ENCODE data around the gene HSD17B2.

HSD17B2 gene

DNA sequence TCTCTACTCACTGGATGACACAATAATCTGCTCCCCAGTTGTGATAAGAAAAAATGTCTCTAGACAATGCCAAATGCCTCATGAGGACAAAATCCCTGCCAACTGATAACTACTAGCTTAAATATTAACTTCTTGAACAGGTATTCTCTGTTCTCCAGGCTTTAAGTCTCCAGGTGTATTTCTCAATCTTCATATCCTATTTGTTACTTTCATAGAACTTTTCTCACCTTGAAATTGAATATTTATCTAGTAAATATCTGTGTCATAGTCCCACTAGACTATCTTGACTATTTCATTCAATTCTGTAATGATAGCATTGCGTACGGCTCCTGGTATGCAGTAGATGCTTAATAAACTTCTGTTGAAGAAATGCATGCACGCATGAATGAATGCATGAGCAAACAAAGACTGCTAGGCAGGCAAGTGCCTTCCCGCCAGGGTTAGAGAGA lies 15.9 kb downstream of the HSD17B2 start:
- no peak for DNase-seq

DNA sequence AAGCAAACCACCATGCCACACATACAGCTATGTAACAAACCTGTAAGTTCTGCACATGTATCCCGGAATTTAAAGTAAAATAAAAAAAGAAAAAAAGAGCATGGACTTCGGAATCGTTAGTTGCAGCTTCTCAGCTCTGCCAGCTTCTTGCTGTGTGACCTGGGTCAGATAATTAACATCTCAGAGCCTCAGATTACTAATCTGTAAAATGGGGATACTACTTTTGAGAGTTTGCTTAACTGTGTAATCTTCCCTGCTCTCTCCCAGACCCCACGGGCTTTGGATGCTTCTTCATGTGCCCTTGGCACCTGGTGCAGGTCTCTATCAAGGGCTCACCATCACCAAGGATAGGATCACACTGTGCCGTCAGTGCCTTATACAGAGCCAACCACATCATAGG lies 16.6 kb downstream of the HSD17B2 start:
- no peak for DNase-seq

DNA sequence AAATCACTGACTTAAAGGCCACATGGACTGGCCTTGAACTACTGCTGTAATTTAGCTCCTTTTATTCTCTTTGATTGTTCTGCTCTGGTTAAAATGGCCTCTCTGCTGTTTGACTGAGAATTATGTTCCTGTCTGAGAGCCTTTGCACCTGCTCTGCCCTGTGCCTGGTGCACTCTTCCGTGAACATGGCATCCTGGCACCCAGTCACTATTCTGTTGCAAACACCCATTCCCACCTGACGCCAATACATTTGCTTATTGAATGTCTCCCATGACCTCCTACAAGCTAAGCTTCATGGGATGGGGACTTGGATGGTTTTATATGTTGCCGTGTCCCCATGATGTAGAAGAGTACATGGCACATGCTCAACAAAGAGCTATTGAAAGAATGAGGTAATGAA lies 20.1 kb downstream of the HSD17B2 start:
- no peak for DNase-seq

DNA sequence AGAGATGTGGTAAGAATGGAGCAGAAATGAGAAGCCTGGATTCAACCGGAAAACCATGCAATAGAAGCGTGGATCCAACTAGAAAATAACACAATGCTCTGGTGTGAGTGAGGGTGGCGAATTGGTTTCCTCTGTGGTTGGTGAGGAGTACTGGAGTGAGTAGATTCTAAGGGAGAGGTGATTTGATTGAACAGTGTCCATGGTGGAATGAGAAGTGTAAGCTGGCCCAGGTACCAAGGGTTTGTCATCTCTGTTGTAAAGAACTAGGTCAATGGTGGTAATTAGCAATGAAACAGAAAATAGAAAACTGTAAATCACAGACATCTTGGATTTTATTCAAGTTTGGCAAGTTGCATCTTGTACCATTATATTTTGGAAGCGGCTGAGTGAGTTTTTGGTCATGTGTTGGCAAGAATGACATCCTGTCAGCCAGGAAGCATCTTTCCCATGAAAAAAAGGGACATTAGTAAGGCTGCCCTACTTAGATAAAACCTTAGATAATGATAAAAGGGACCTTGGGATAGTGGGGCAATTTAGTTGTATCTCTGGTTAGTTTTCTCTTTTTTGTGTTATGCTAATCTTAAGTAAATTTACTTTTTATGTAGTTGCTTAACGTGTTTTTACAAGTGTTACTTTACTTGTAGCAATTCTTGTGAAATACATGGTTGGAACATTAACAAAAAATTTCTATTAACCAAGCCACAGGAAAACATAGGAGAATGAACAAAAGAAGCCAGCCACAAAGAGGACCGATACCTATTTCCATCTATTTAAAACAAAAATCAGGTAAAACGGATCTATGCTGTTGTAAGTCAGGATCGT lies 20.9 kb downstream of the HSD17B2 start:
- DNase-seq: no peak

DNA sequence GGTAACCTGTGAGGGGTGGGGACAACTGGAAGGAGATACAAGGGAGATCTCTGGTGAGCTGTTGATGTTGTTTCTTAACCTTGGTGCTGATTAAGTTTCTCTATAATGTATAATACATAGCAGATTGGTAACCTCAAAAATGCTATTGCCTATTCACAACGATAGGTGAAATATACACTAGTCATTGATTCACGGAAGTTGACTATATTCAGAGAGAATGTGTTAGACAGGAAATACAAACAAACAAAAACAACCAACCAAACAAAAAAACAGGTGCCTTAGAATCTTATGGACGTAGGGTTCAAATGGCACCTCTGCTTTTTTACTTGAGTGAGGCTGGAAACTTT lies 21.5 kb downstream of the HSD17B2 start:
- no peak for DNase-seq

DNA sequence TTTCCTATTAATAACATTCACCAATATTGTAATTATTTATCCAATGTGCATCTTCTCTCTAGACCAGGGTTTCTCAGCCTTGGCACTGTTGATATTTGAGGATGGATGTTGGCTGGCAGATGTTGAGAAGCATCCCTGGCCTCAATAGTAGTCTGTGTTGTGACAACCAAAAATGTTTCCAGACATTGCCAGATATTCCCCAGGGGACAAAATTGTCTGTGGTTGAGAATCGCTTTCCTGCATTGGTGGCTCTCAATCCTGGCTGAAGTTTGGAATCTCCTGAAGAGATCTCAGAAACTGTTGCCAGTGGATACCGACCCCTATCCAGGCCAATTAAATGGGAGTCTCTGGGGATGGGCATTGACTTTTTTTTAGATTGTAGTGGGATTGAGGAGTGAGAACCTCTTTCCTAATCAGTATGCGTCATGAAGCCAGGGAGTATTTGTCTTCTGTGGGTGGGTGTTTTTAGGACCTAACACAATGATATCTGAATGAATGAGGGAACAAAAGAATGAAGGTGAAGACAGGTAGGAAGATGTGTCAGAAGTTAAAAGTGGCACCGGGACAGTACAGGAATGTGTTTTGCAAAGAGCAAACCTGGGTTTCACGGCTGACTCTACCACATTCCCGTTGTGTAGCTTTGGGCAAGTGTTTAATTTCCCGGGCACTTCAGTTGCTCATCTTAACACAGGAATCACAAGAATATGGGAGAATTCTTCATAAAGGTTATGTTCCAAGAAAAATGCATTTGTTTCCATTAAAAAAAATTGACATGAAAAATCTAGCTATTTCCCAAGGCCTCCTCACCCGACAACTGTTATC lies 24.3 kb downstream of the HSD17B2 start:
- no peak for DNase-seq

DNA sequence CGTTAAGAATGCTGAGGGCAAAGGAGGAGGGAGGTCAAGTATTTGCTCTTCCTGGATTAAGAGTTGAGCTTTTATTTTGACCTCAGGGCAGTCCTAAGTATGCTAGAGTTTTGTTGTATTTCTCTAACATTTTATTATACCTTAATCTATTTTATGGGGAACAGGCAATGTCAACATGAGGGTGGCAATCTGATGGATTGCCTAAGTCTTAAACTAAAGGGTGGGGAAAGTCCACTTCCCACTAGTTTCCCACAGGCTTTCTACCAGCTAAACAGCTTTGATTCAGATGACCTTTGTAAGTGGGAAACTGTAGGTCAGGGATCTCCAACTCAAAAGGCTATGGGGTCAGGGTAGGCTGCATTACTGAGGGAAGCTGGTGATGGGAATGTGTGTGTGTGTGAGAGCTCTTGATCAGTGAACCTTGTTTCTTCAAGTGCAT lies 24.9 kb downstream of the HSD17B2 start:
- DNase-seq: no peak

DNA sequence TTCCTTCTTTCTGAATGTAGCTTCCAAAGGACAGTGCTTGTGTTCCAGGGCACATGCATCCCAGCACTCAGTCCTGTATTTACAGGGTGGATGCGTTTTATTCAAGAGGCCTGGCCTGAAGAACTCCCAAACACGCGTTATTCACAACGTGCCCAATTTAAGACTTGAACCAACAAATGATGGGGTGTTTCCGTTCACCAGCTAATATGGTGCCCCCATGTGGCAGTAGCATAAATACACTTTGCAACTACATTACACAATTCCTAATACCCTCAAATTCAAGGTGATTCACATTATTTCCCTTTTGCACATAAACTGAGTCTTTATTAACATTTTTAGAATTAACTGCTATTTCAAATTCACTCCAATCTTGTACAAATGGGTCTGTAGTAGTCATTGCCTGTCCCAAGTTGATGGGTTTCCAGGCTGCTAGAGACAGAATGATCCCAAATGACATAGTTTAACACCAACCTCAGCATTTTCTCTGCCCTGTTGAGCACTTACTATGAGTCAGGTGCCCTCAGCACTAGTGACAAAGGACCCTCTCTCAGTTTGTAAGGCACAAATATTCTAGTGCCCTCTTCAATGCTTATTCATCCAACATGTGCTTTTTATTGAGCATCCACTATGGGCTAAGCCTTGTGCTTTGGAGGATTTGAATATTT lies 26.9 kb downstream of the HSD17B2 start:
- peak; percentile 31 for DNase-seq

DNA sequence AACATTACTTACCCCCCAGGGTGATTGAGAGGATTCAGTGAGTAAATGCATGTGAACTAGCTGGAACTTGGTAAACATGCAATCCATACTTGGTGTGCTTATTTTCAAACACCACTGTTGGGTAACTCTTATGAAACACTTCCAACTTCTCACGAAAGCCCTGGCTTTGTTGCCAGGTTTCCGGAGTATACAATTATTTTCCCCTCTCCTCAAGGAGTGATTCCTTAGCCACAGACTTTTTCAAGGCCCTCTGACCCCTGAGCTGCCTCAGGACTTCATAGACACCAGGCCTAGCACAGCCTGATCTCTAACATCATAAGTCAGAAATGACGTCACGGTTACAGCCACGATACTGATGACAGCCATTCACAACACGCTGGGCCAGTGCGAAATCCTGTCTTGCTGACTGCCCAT lies 27.6 kb downstream of the HSD17B2 start:
- no peak for DNase-seq

DNA sequence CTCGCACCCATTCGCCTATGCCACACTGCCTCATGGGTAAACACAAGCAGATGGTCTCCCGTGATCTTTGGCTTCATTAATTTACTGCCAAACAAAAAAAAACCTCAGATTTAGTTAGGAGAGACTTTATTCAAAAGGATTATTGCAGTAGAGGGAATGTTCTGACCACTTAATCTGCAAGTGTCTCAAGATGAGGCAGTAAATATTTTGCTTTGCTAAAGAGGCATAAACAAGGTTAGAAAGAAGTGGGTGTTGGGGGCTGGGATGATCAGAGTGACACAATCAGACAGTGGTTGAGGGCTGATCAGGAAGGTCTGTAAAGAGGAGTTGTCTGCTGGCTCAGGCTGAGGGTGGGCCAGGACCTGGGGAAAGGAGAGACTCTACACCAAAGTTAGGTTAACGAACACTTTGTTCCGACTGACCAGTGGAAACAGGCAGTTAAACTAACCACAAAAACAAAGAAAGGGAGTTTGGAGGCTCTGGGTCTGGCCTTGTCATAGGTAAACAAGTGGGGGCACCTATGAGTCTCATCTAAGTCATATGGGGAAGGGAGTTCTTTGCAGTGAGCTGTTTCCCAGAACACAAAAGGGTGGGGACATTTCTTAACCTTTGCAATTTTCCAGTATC lies 28.5 kb downstream of the HSD17B2 start:
- no peak for DNase-seq

DNA sequence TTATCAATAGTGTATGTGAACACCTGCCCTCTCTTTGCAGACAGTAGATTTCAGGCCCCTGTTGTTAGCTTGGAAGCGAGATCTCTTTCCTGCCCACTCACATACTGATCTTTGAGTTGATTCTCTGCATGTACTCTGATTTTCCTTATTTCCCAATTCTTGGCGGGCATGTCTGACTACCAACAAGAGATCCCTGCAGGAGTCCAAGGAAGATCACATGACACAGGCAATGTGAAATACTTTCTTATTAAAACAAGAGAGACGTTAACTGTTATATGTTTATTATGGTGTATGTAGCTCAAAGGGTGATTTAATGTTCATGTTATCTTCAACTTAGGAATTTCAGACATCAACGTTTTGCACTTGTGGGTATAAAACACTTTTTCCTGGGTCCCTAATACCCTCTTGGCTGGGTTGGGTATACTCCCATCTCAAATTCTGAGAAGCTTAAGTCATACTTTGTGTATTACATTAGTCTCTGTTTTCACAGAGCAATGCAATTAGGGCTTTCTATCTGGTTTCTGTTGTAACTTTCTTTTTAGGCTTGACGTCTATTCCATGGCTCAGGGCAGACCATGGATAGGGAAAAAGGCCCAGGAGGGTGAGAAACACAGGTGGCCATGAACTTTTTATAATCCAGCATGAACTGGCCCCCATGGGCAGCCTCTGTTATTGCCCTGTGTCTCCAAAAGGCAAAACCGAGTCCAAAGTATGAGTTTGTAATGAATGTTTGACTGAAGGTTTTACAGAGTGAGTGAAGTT lies 32.2 kb downstream of the HSD17B2 start:
- no peak for DNase-seq

DNA sequence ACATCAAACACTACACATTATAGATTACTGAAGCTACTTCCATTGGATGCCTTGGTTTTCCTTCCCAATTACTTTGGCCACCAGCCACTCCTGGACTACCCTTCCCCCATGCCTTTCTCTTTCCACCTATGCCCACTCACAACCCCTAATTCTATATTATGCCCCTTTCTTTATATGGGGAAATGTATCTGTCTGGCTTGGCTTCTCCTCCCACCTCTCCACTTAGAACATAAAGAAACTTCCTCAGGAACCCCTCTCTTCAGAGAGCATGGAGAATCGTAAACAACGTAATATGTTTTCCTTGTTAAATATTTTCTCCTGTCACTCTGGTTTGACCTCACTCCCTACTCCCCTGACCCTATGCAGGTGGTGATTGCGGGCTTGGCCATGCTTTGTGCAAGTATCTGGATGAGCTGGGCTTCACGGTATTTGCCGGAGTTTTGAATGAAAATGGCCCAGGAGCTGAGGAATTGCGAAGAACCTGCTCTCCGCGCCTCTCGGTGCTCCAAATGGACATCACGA lies 32.8 kb downstream of the HSD17B2 start:
- no peak for DNase-seq

DNA sequence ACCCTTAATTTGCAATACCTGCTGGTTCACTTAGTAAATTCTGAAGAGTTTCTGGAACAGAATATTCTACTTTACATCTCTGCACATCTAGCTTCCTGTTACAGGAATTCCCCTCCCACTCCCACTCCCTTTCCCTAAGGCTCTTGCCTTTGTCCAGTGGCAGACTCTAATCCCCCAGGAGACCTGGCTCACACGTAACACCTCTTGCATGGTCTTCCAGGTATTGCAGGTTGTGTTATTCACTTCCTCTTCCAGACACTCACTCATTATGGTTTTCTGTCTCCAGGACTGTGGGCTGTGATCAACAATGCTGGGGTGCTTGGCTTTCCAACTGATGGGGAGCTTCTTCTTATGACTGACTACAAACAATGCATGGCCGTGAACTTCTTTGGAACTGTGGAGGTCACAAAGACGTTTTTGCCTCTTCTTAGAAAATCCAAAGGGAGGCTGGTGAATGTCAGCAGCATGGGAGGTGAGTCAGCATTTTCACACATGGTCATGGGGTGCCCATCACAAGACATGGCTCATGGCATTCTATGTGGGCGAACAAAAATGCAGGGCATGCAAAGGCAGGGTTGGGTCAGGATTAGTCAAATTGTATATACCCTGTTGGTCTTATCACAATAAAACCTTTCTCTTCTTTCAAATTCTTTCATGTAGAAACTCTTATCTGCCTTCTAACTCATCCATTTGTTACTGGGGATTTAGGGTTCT lies 35.8 kb downstream of the HSD17B2 start:
- DNase-seq: no peak

DNA sequence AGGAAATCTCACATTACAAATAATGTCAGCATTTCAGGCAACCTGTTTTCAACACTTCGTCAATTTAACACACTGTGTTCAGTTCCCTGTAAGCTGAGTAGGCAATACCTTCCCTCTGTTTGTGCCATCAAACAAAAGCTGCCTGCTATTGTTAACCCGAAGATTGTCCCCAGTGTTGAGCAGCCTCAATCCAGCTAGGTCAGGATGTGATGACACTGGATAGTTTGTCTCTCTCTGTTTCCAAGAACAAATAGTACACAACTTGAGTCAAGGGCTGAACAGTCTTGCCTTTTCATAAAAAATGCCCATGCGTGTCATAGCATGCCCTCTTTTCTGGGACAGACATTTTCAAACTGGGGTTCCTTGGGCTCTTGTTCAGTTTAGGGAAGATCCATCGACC lies 36.4 kb downstream of the HSD17B2 start:
- no peak for DNase-seq

DNA sequence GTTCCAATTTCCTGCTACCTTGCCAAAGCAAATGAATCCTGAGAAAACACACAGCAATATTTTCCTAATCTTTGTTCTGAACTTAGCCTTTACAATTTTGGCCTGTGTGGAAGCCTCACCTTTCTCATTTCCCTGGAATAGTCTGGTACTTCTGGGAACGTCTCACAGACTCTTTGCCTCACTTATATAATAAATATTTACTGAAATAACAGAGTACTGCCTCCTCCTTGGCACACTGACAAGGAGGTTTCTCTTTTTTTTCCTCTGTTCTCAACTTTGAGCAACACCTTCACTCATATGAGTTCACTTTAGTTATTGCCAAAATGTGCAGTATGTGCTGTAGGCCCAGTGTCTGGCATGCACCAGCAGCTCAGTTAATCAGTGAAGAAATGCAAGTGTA lies 37.3 kb downstream of the HSD17B2 start:
- no peak for DNase-seq

DNA sequence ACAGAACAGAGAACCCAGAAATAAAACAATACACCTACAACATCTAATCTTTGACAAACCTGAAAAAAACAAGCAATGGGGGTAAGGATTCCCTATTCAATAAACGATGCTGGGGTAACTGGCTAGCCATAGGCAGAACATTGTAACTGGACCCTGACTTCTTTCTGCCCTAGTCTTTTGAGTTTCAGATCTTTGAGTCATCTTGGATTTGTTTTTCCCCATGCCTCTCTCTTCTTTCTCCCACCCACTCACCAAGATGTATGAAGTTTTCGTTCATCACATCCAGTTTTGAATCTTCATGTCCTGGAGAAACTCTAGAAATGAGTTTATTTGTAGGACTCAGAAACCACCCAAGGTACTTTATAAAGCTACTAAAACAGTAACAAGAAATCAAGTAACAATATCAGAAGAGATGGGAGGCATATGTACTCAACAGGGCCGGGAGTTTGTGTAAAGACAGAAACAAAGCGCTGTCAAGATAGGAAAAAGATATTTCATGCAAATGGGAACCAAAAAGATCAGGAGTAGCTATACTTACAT lies 39.0 kb downstream of the HSD17B2 start:
- DNase-seq: no peak

DNA sequence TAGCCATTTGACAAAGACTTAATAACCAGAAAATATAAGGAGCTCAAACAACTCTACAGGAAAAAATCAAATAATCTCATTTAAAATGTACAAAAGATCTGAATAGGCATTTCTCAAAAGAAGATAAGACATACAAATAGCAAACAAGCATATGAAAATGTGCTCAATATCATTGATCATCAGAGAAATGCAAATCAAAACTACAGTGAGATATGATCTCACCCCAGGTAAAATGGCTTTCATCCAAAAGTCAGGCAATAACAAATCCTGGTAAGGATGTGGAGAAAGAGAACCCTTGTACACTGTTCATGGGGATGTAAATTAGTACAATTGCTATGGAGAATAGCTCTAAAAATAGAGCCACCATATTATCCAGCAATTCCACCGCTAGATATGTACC lies 43.1 kb downstream of the HSD17B2 start:
- DNase-seq: no peak

DNA sequence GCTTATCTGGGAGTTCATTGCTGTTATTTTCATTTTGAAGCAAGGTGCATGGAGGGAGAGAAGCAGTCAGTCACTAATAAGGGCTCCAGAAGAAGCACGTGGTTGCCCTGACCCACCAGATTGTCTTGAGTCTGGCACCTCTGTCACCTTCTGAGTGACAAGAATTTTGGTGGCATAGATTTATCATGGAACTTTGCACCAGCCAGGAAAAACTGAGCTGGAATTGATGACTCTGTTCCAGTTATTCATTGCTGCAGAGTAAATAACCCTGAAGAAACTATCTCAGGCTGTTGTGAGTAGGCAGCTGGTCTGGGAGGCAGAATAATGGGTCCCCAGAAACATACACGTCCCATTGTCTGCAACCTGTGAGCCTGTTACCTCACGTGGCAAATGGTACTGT lies 44.8 kb downstream of the HSD17B2 start:
- no peak for DNase-seq

DNA sequence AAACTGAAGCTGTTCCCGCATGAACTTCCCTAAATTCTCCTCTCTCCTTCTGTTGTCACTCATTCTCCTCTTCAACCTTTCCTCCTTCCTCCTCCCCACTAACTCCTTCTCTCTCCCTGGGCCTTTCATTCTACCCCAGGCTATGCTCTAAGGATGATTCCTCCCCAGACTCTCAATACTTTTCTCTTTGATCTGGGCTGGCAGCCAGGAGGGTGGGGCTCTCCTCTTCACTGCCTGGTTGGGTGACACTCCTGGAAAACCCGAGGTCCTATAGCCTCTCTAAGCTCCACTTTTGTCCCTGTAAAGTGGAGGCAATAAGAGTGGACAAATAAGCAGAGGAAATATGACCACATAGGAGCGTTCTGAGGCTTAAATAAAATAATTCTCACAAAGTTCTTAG lies 46.2 kb downstream of the HSD17B2 start:
- DNase-seq: no peak

DNA sequence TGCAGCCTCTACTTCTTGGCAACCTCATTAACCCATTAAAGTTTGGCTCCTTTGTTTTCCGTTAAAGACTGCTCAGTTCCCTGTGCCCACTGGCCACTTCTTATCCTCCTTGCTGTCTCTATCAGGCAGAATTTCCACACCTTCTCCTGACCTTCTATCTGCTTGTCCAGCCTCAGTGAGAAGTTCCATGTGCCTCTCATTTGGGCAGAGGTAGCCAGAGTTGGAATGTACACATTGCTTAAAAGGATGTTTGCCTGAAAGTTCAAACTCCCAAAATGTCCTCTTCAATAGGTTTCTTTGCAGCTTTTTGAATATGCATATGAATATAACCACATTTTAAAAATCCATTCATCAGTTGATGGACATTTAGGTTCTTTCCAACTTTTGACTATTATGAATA lies 47.0 kb downstream of the HSD17B2 start:
- DNase-seq: no peak

DNA sequence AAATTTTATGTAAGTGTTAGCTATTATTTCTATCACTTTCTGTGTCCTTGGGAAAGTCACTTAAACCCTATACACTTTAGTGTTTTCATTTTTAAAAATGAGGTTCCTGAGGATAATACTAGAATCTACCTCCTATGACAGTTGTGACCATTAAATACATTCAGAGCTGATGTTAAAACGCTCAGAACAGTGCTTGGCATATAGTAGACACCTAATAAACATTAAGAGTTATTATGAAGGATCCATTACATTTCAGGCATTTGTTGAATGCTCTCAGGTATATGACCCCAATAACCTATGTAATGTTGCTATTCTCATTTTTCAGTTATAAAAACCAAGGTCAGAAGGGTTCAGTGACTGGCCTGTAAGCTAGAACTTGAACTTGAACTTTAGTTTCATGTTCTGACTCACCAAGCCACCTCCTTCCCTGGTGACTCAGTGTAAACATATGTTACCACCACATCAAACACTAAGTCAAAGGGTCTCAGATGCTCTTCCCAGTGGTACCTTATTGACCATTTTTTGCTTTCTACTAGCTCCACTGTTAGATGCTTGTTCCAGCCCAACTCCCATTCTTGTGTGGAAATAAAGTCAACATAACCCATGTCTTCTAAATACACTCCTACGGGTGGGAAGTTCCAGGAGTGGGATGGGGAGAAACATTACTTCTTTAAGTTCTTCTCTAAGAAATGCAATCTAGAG lies 47.6 kb downstream of the HSD17B2 start:
- no peak for DNase-seq
